ENCODE results near the gene CUEDC2.

- TF ChIP-seq EZH2phosphoT487 (conservative IDR thresholded peaks at IDR 0.05; ENCODE audit: low read length) (no peak), CTCF (IDR thresholded peaks at IDR 0.05; ENCODE audit: insufficient read depth, low read length, poor library complexity, severe bottlenecking) (no peak)
Measured at GRCh38 chr10:102413053-102413705, 19.2 kb downstream of the CUEDC2 start.
